Activated CD8-positive, alpha-beta memory T cell treated with anti-CD3 and anti-CD28 coated beads for 4 hours (primary cell): ENCODE measurements around the gene INTS11.
"Not testable (repeated sequence)": the region's sequence is repeated elsewhere in the genome, so short reads cannot be mapped to it uniquely, and the experiment has no call there.

ENCODE experiments used
- DNase-seq, 2 donors: peaks; one replicate each; pipeline ENCODE4 v3.0.0-alpha.2; 2020; ENCODE audit warnings: low read depth in 2 of 2

Gene INTS11

GRCh38 chr1:1329304-1330210 lies 5.1 kb upstream of the INTS11 start:
- DNase-seq, result no peak

- DNase-seq, result no peak
Observed at GRCh38 chr1:1328254-1328653, 3.8 kb upstream of the INTS11 start.

GRCh38 chr1:1327291-1327690 lies 2.8 kb upstream of the INTS11 start:
- DNase-seq, result no peak

- DNase-seq, result no peak
Observed at GRCh38 chr1:1326075-1326605, 1.7 kb upstream of the INTS11 start.

GRCh38 chr1:1325288-1326074 lies 1.0 kb upstream of the INTS11 start:
- DNase-seq, result no peak

- no peak for DNase-seq
Observed at GRCh38 chr1:1324084-1324523, 356 bp downstream of the INTS11 start.

GRCh38 chr1:1322952-1323351 lies 1.5 kb downstream of the INTS11 start:
- no peak for DNase-seq

- no peak for DNase-seq
Observed at GRCh38 chr1:1322418-1322817, 2.0 kb downstream of the INTS11 start.

- no peak for DNase-seq
Observed at GRCh38 chr1:1321477-1321876, 3.0 kb downstream of the INTS11 start.

- no peak for DNase-seq
Observed at GRCh38 chr1:1320666-1321448, 3.6 kb downstream of the INTS11 start.

GRCh38 chr1:1319646-1319941 lies 4.9 kb downstream of the INTS11 start:
- no peak for DNase-seq

GRCh38 chr1:1318777-1319645 lies 5.4 kb downstream of the INTS11 start:
- DNase-seq, result no peak

GRCh38 chr1:1318131-1318652 lies 6.3 kb downstream of the INTS11 start:
- DNase-seq, result no peak

GRCh38 chr1:1317420-1317819 lies 7.0 kb downstream of the INTS11 start:
- no peak for DNase-seq

- DNase-seq, result not testable (repeated sequence)
Observed at GRCh38 chr1:1316199-1316598, 8.3 kb downstream of the INTS11 start.

- DNase-seq, result no peak
Observed at GRCh38 chr1:1315435-1315954, 9.0 kb downstream of the INTS11 start.

- DNase-seq, result no peak
Observed at GRCh38 chr1:1314678-1315335, 9.7 kb downstream of the INTS11 start.

- no peak for DNase-seq
Observed at GRCh38 chr1:1314237-1314586, 10.2 kb downstream of the INTS11 start.

- no peak for DNase-seq
Observed at GRCh38 chr1:1313500-1314236, 10.8 kb downstream of the INTS11 start.
